HepG2 (cell line): ENCODE results near the gene MAN2B2. TPM values are rescaled to one million over a fixed set of nuclear protein-coding genes. Genes with fewer than 3 reads are reported as not detected.

Experiments
- ATAD3A ChIP-seq: sonication (generic); formaldehyde crosslinking; IDR thresholded peaks from 2 replicates; pipeline ENCODE4 v1.4.0; 2020; ENCODE audit warnings: missing genetic modification reagents
- DR1 ChIP-seq: sonication (generic); formaldehyde crosslinking; IDR thresholded peaks from 2 replicates; pipeline ENCODE4 v1.8.0; 2021; ENCODE audit warnings: mild to moderate bottlenecking, missing genetic modification reagents, inconsistent platforms
- ERF ChIP-seq: IDR thresholded peaks from 2 replicates; pipeline ENCODE4 v1.6.1; 2018; ENCODE audit warnings: missing biosample characterization, missing genetic modification reagents
- KMT2A ChIP-seq: sonication (generic); formaldehyde crosslinking; IDR thresholded peaks from 2 replicates; pipeline ENCODE4 v1.4.0; 2020; ENCODE audit warnings: missing genetic modification reagents
- TCF12 ChIP-seq, 2 experiments: fragments of 450-650 bp in 1 of 2; sonication (generic) in 1 of 2; formaldehyde crosslinking in 1 of 2; IDR thresholded peaks; 2 replicates each; pipeline versions ENCODE4 v1.6.1 to v1.8.0; 2017 to 2022; ENCODE audit warnings: antibody characterized with exemption in 1 of 2, mild to moderate bottlenecking in 1 of 2, missing genetic modification reagents in 1 of 2, moderate library complexity in 1 of 2
- ZNF234 ChIP-seq: sonication (generic); formaldehyde crosslinking; conservative IDR thresholded peaks from 2 replicates; pipeline ENCODE4 v1.5.1; 2020; ENCODE audit warnings: mild to moderate bottlenecking, missing genetic modification reagents
- ZNF3 ChIP-seq: IDR thresholded peaks from 2 replicates; pipeline ENCODE4 v1.7.0; 2017; ENCODE audit warnings: inconsistent platforms
- ZNF30 ChIP-seq: sonication (generic); formaldehyde crosslinking; IDR thresholded peaks from 2 replicates; pipeline ENCODE4 v1.5.0; 2020; ENCODE audit warnings: mild to moderate bottlenecking, missing genetic modification reagents
- ZNF503 ChIP-seq: sonication (generic); formaldehyde crosslinking; IDR thresholded peaks from 2 replicates; pipeline ENCODE4 v1.4.0; 2020; ENCODE audit warnings: missing genetic modification reagents
- ZNF510 ChIP-seq: sonication (generic); formaldehyde crosslinking; IDR thresholded peaks from 2 replicates; pipeline ENCODE4 v1.4.0; 2020; ENCODE audit warnings: low read depth, mild to moderate bottlenecking, missing genetic modification reagents
- ZNF646 ChIP-seq: sonication (generic); formaldehyde crosslinking; IDR thresholded peaks from 2 replicates; pipeline ENCODE4 v1.9.0; 2021; ENCODE audit warnings: mild to moderate bottlenecking, missing genetic modification reagents
- ZNF674 ChIP-seq: sonication (generic); formaldehyde crosslinking; IDR thresholded peaks from 2 replicates; pipeline ENCODE4 v1.5.0; 2020; ENCODE audit warnings: low read depth, mild to moderate bottlenecking, missing genetic modification reagents
- ZNF720 ChIP-seq: sonication (generic); formaldehyde crosslinking; IDR thresholded peaks from 2 replicates; pipeline ENCODE4 v1.4.0; 2020; ENCODE audit warnings: missing genetic modification reagents
- ZNF879 ChIP-seq: sonication (generic); formaldehyde crosslinking; IDR thresholded peaks from 2 replicates; pipeline ENCODE4 v1.8.1; 2023; ENCODE audit warnings: missing genetic modification reagents
- polyA plus RNA-seq, 8 experiments: library from polyadenylated mRNA; depleted of rRNA in 3 of 8; stranded (reverse) in 7 of 8; unstranded in 1 of 8; fragments of >200 nt; fragmentation: Illumina TruSeq in 4 of 8; extraction: Trizol in 4 of 8; gene quantifications; 2 replicates each; pipeline versions ENCODE4 v1.2.1 to v1.2.3, GENCODE V29; 2011 to 2016; ENCODE audit warnings: low read depth in 4 of 8, missing spikeins in 1 of 8, mixed read lengths in 1 of 8; ENCODE audit not compliant: insufficient read depth in 1 of 8
- total RNA-seq, 5 experiments: library from RNA; depleted of rRNA; stranded (reverse); fragments of >200 nt; fragmentation: Illumina TruSeq; extraction: Trizol; gene quantifications; 2 replicates each; pipeline ENCODE4 v1.2.3, GENCODE V29; 2016; ENCODE audit warnings: low read depth in 1 of 5
- TF ChIP-seq, protein P1 (sequence below): sonication (generic); formaldehyde crosslinking; IDR thresholded peaks from 2 replicates; pipeline ENCODE4 v1.4.0; 2020; ENCODE audit warnings: missing genetic modification reagents
- TF ChIP-seq, protein P2 (sequence below): sonication (generic); formaldehyde crosslinking; IDR thresholded peaks from 2 replicates; pipeline ENCODE4 v1.4.0; 2020; ENCODE audit warnings: missing genetic modification reagents, borderline replicate concordance

MAN2B2 gene
- total and polyA plus RNA-seq, 2 of the 13 experiments (the other 11 are each of a cell fraction or from before 2014, with no cell fraction given): 4.8 to 5.4 TPM

GRCh38 chr4:6574747-6575502, at the start of gene MAN2B2 (continued):
- TF ChIP-seq ZNF646 (CRISPR knock-in tag) (no peak), ZNF3 (CRISPR knock-in tag) (no peak), ZNF510 (CRISPR knock-in tag) (no peak), ATAD3A (no peak), KMT2A (CRISPR knock-in tag) (no peak), ZNF674 (CRISPR knock-in tag) (peak; percentile 54; the same call in 1 of the 2 replicates), DR1 (CRISPR knock-in tag) (no peak), ZNF879 (no peak), ZNF720 (CRISPR knock-in tag) (no peak), ERF (CRISPR knock-in tag) (no peak), ZNF503 (no peak), TCF12 (IDR thresholded peaks at IDR 0.05) (no peak), TCF12 (CRISPR knock-in tag; IDR thresholded peaks at IDR 0.05) (no peak), ZNF30 (CRISPR knock-in tag) (no peak), ZNF234 (CRISPR knock-in tag) (0 out of 2 replicates have a peak, but pooled peaks have one; percentile 41)
- TF ChIP-seq, protein P1, sequence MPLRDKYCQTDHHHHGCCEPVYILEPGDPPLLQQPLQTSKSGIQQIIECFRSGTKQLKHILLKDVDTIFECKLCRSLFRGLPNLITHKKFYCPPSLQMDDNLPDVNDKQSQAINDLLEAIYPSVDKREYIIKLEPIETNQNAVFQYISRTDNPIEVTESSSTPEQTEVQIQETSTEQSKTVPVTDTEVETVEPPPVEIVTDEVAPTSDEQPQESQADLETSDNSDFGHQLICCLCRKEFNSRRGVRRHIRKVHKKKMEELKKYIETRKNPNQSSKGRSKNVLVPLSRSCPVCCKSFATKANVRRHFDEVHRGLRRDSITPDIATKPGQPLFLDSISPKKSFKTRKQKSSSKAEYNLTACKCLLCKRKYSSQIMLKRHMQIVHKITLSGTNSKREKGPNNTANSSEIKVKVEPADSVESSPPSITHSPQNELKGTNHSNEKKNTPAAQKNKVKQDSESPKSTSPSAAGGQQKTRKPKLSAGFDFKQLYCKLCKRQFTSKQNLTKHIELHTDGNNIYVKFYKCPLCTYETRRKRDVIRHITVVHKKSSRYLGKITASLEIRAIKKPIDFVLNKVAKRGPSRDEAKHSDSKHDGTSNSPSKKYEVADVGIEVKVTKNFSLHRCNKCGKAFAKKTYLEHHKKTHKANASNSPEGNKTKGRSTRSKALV: no peak
- TF ChIP-seq, protein P2, sequence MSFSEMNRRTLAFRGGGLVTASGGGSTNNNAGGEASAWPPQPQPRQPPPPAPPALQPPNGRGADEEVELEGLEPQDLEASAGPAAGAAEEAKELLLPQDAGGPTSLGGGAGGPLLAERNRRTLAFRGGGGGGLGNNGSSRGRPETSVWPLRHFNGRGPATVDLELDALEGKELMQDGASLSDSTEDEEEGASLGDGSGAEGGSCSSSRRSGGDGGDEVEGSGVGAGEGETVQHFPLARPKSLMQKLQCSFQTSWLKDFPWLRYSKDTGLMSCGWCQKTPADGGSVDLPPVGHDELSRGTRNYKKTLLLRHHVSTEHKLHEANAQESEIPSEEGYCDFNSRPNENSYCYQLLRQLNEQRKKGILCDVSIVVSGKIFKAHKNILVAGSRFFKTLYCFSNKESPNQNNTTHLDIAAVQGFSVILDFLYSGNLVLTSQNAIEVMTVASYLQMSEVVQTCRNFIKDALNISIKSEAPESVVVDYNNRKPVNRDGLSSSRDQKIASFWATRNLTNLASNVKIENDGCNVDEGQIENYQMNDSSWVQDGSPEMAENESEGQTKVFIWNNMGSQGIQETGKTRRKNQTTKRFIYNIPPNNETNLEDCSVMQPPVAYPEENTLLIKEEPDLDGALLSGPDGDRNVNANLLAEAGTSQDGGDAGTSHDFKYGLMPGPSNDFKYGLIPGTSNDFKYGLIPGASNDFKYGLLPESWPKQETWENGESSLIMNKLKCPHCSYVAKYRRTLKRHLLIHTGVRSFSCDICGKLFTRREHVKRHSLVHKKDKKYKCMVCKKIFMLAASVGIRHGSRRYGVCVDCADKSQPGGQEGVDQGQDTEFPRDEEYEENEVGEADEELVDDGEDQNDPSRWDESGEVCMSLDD: no peak
